GM19463 (cell line): ENCODE results near the gene PCBP1.
A peak's percentile ranks its signal among the peaks of the same experiment; 100 is the strongest.
"Not testable (repeated sequence)": the region's sequence is repeated elsewhere in the genome, so short reads cannot be mapped to it uniquely, and the experiment has no call there.

Source experiments
- ATAC-seq: cut with Tn5 transposase; IDR thresholded peaks from one replicate; pipeline ENCODE4 v1.9.1; 2021; ENCODE audit warnings: mild to moderate bottlenecking, moderate library complexity; ENCODE audit not compliant: unreplicated experiment

Gene PCBP1

DNA sequence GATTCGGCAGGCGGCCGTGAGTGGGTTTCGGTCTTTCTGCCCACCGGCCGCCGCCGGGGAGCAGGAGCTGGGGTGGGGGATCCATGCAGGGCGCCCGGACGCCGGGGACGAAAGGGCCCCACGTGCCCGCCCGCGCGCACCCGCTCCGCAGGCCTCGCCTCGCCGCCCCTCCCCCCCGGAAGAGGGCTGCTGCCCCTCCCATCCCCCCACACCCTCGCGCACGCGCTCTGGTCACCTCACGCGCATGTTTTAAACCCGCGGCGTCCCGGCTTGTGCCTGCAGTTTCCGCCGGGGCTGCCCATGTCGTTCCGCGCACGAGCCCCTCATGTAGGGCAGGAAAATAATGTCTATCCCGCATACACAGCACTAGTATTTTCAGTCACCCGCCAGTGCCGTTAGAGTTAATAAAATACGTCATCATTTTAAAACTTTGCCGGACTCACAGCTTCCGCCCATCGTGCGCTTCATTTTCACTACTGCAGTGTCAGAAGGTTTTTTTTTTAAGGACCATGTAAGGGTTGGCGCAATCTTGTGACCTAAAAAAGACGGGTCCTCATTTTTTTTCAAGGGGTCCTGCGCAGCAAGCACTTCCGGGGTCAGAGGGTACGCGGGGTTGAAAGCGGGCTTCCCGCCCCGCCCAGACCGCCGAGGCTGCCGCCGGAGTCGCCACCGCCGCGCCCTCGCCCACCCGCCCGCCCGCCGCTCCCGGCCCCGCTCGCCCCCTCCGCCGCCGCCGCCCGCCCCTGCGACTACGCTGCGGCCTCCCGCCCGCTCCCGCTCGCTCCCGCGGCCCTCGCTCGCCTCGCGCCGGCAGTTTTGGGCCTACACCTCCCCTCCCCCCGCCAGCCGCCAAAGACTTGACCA, at the start of gene PCBP1:
Gene PCBP1, plus strand, starts transcription at position 640 of the 864 bp plus-strand sequence. CDS start 267 bp downstream, outside the sequence.
- peak; percentile 27 for ATAC-seq

DNA sequence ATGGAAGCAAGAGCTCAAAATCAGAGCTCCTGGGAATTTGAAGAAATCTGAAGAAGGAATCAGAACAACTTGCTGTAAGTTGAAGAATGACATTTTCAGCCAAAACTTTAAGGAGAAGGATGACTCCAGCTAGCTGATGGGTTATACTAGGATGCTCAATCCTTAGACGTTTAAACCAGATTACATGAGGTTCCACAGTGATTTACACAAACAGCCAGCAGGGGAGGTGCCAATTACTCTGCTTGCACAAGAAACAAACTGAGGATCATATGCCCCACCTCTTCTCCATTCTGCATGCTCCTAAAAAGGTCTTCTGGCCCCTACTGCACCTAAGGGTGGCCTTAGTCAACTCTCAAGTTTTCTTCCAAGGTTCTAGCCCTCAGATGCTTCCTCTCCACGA, 47.9 kb upstream of the PCBP1 start:
- no peak for ATAC-seq

- no peak for ATAC-seq
Observed at GRCh38 chr2:70041663-70042062, 45.6 kb upstream of the PCBP1 start.

- no peak for ATAC-seq
Observed at GRCh38 chr2:70042246-70042645, 45.0 kb upstream of the PCBP1 start.

- ATAC-seq = no peak
Observed at GRCh38 chr2:70043252-70043875, 43.9 kb upstream of the PCBP1 start.

- no peak for ATAC-seq
Observed at GRCh38 chr2:70044290-70045040, 42.8 kb upstream of the PCBP1 start.

GRCh38 chr2:70045405-70045804, 41.9 kb upstream of the PCBP1 start:
- no peak for ATAC-seq

- no peak for ATAC-seq
Observed at GRCh38 chr2:70045932-70046331, 41.3 kb upstream of the PCBP1 start.

- no peak for ATAC-seq
Observed at GRCh38 chr2:70046534-70046933, 40.7 kb upstream of the PCBP1 start.

GRCh38 chr2:70047451-70047850, 39.8 kb upstream of the PCBP1 start:
- no peak for ATAC-seq

DNA sequence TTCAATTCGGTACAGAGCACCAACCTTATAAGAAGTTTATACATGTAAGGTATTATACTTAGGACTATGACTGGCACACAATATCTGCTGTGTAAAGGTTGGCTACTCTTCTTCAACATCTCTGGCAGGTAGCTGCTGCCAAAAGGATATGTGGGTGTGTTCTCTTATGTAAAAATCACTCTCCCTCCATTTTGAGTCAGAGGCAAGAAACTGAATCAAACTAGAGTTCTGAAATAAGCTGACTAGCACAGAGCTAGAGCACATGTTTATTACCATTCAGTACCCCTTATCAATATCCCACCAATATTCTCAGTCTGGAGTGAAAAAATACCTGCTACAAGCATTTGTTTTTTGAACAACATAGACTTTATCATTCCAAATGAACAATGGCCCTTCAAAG, 38.0 kb upstream of the PCBP1 start:
- no peak for ATAC-seq

DNA sequence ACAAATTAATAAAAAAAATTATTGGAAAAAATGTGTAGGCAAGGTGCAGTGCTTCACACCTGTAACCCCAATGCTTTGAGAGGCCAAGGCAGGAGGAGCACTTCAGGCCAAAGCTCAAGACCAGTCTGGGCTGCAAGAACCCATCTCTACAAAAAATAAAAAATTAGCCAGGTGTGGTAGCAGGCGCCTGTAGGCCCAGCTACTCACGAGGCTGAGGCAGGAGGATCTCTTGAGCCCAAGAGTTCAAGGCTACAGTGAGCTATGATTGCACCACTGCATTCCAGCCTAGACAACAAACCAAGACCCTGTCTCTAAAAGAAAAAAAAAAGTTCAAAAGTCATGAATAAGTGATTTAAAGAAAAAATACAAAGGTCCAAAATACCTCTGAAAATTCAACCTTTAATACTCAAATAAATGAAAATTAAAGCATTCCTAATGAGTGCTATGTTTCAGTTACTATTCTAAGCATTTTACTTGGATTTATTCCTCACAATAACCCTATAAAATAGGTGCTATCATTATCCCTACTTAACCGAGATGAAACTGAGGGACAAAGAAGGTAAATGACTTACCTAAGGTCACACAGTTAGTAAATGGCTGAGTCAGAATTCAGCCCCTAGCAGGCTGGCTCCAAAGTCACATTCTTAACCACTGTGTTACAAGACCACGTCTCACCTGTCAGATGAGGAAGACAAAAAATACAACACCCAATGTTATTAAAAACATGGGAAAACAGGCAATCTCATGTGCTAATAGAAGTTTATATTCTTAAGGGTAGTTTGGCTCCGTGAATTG, 36.4 kb upstream of the PCBP1 start:
- ATAC-seq = no peak

- ATAC-seq = not testable (repeated sequence)
Observed at GRCh38 chr2:70055259-70055658, 32.0 kb upstream of the PCBP1 start.

DNA sequence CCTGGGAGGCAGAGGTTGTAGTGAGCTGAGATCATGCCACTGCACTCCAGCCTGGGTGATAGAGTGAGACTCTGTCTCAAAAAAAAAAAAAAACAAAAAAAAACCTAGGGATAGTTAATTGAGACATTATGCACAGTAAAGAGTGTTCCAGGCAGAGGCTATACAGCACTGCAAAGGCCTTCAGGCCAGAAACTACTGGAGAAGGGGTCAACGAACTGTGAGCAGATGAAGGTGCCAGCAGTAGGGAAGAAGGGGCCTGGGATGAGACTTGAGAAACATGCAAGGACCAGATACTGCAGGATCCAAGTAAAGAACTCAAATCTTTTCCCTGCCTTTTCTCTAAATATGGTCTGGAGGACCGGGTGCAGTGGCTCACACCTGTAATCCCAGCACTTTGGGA, 26.0 kb upstream of the PCBP1 start:
- no peak for ATAC-seq

GRCh38 chr2:70062270-70062669, 25.0 kb upstream of the PCBP1 start:
- no peak for ATAC-seq

DNA sequence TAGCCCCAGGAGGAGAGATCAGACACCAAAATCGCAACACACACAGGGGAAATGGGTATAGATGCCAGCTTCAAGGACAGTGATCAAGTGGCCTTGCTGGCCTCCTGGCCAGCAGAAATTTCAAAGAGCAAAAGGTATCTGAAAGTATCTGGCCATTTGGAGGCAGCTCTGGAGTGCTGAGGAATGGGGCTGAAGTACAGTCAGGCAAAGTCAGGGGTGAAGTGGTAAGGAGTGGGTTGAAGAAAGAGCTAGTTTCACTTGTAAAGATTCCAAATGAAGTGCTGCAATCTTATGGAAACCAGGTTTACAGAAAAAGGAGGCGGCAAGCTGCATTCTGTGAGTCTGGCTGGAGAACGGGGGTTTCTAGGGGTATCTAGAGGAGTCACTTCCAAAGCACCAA, 19.2 kb upstream of the PCBP1 start:
- no peak for ATAC-seq

DNA sequence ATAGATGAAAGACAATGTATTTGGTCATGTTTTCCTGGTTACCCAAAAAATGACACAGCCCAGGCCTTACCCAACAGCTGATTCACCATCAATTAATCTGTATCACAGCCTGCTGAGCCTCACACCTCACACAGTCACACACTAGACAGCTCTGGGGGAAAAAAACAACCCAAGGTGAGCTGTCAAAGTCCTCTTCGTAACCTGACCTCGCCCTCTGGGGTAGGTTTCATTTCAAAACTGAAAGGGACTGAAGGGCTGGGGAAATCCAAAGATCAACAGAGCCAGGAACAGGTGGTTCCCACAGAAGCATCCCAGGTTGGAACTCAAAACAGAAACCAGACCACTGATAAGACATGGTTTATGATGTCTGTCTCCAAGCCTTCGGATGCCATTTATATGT, 18.2 kb upstream of the PCBP1 start:
- peak; percentile 84 for ATAC-seq

DNA sequence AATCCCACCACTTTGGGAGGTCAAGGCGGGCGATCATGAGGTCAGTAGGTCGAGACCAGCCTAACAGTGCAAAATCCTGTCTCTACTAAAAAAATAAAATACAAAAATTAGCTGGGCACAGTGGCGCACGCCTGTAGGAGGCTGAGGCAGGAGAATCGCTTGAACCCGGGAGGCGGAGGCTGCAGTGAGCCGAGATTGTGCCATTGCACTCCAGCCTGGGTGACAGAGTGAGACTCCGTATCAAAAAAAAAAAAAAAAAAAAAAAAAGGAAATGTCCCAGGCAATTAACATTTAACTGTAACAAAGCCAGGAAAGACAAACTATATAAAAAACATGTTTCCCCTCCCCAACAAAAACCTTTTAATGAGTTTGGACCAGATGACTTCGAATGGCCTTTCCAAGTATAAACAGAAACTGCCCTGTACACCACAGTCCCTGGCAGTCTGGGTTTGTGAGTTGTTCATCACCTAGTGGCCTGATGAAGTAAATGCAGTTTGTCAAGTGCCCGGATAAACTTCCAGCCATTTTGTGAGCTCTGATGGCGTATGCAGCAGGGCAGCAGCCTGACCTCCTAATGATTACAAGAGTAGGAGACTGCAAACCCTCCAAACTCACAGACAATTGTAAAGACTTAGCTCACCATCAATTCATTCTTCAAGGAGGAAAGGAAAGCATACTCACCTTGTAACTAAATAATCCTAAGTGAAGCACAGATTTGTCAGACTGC, 16.6 kb upstream of the PCBP1 start:
- peak; percentile 83 for ATAC-seq

DNA sequence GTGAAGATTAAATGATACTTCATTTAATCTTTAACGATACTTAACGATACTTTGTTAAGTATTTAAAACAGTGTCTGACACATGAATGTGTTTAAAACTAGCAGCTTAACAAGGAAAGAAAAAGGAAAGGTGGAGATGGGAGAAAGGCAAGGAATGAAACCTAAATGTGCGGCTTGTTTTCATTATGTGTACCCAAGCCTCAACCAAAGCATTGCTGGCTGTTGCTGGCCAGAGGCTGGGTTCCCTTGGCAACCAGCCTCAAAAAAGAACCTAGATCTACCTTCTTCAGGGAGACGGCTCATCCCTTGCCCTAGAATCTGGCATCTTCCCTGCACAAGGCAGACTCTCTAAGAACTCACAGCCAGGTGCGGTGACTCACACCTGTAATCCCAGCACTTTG, 13.8 kb upstream of the PCBP1 start:
- ATAC-seq = no peak

- ATAC-seq = no peak
Observed at GRCh38 chr2:70078384-70078783, 8.9 kb upstream of the PCBP1 start.
